Astrocyte (in vitro differentiated cells and primary cell): ENCODE data around the gene PLEKHN1. TPM values are rescaled to one million over a fixed set of nuclear protein-coding genes. Genes with fewer than 3 reads are reported as not detected.

Source experiments
- DNase-seq: peaks from one replicate; pipeline ENCODE4 v3.0.0-alpha.2; 2010; ENCODE audit warnings: low read depth
- FAIRE-seq: peaks from 2 replicates; lab custom pipeline; 2011; peaks lifted over from hg19 to GRCh38; lab: Jason Lieb, UNC
- H2AFZ ChIP-seq: 2 replicates; pipeline ENCODE4 v1.6.0; 2012; ENCODE audit warnings: low read depth, low read length, inconsistent platforms
- H3K27ac ChIP-seq: 2 replicates; pipeline ENCODE4 v1.5.1; 2011; ENCODE audit warnings: low read depth, low read length, inconsistent platforms
- H3K27me3 ChIP-seq: 2 replicates; pipeline ENCODE4 v1.6.0; 2011; ENCODE audit warnings: low read length, inconsistent platforms; ENCODE audit not compliant: insufficient read depth
- H3K36me3 ChIP-seq: 2 replicates; pipeline ENCODE4 v1.5.1; 2011; ENCODE audit warnings: low read length, inconsistent platforms; ENCODE audit not compliant: insufficient read depth
- H3K4me1 ChIP-seq: 2 replicates; pipeline ENCODE4 v1.5.1; 2011; ENCODE audit warnings: low read length, inconsistent platforms; ENCODE audit not compliant: insufficient read depth
- H3K4me2 ChIP-seq: 2 replicates; pipeline ENCODE4 v1.6.0; 2012; ENCODE audit warnings: low read length, inconsistent platforms
- H3K4me3 ChIP-seq: 2 replicates; pipeline ENCODE4 v1.5.1; 2011; ENCODE audit warnings: low read depth, mild to moderate bottlenecking, low read length, inconsistent platforms; ENCODE audit not compliant: insufficient read depth
- H3K79me2 ChIP-seq: 2 replicates; pipeline ENCODE4 v1.6.0; 2012; ENCODE audit warnings: mild to moderate bottlenecking, low read length, inconsistent platforms; ENCODE audit not compliant: insufficient read depth
- H3K9ac ChIP-seq: 2 replicates; pipeline ENCODE4 v1.6.0; 2012; ENCODE audit warnings: mild to moderate bottlenecking, low read length, inconsistent platforms
- H3K9me3 ChIP-seq: 2 replicates; pipeline ENCODE4 v1.5.1; 2012; ENCODE audit warnings: low read depth, mild to moderate bottlenecking, low read length, inconsistent platforms; ENCODE audit not compliant: insufficient read depth
- H4K20me1 ChIP-seq: 2 replicates; pipeline ENCODE4 v1.6.0; 2012; ENCODE audit warnings: low read length, inconsistent platforms; ENCODE audit not compliant: insufficient read depth
- H3K27ac Mint-ChIP-seq: one replicate; pipeline ENCODE4 v1.8.0; 2021; ENCODE audit warnings: mild to moderate bottlenecking, mixed read lengths; ENCODE audit not compliant: unreplicated experiment
- H3K27me3 Mint-ChIP-seq: one replicate; pipeline ENCODE4 v1.8.0; 2021; ENCODE audit warnings: low read depth, mixed read lengths; ENCODE audit not compliant: unreplicated experiment
- H3K36me3 Mint-ChIP-seq: one replicate; pipeline ENCODE4 v1.8.0; 2021; ENCODE audit warnings: low read depth, mixed read lengths; ENCODE audit not compliant: unreplicated experiment
- H3K4me1 Mint-ChIP-seq: one replicate; pipeline ENCODE4 v1.8.0; 2021; ENCODE audit warnings: low read depth, mixed read lengths; ENCODE audit not compliant: unreplicated experiment
- H3K4me3 Mint-ChIP-seq: one replicate; pipeline ENCODE4 v1.8.0; 2021; ENCODE audit warnings: mild to moderate bottlenecking, moderate library complexity, mixed read lengths; ENCODE audit not compliant: unreplicated experiment
- H3K9me3 Mint-ChIP-seq: one replicate; pipeline ENCODE4 v1.8.0; 2021; ENCODE audit warnings: mild to moderate bottlenecking, mixed read lengths; ENCODE audit not compliant: unreplicated experiment
- EZH2 ChIP-seq: IDR thresholded peaks from 2 replicates; pipeline ENCODE4 v1.6.1; 2012; ENCODE audit warnings: mild to moderate bottlenecking, low read length, inconsistent platforms; ENCODE audit not compliant: insufficient read depth
- total RNA-seq: library from RNA; stranded (reverse); gene quantifications from 2 replicates; pipeline ENCODE4 v1.2.1, GENCODE V29; 2021
- TF ChIP-seq, protein P1 (sequence below): IDR thresholded peaks from 2 replicates; pipeline ENCODE4 v1.5.1; 2011; ENCODE audit warnings: low read depth, mild to moderate bottlenecking, inconsistent platforms, low read length, moderate library complexity; ENCODE audit not compliant: insufficient read depth

Gene PLEKHN1
- total RNA-seq, 1 donor from 2014 or later = 2.4 TPM

DNA sequence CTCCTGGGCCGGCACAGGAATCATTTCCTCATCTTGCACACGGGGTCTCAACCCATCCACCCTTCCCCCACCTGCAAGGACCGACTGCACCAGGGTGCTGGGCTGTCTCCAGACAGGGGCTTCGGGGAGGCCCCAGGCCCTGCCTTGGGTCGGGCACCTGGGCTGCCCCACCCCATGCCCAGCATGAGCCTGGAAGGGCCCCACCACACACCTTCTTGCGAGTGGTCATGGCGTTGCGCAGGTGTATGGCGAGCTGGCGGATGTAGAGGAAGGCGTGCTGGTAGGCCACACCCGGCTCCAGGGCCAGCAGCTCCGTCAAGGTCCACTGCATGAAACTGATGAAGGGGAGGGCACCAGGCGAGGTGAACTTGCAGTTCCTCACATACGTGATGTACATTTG lies 14.1 kb upstream of the PLEKHN1 start:
- Histone ChIP-seq H3K9ac (no peak overlapping the region), H3K9me3 (no peaks in the 10 kb centered on the region), H4K20me1 (peaks cover 50% of the 10 kb centered on the region), H3K4me3 (no peak overlapping the region), H3K79me2 (peaks cover 17% of the 10 kb centered on the region), H3K36me3 (peaks cover 26% of the 10 kb centered on the region), H3K4me1 (no peaks in the 10 kb centered on the region), H2AFZ (no peak overlapping the region), H3K27ac (no peak overlapping the region), H3K27me3 (no peaks in the 10 kb centered on the region), H3K4me2 (no peak overlapping the region)
- no peaks in the 10 kb centered on the region for H3K4me1 Mint-ChIP-seq
- TF ChIP-seq, protein P1, sequence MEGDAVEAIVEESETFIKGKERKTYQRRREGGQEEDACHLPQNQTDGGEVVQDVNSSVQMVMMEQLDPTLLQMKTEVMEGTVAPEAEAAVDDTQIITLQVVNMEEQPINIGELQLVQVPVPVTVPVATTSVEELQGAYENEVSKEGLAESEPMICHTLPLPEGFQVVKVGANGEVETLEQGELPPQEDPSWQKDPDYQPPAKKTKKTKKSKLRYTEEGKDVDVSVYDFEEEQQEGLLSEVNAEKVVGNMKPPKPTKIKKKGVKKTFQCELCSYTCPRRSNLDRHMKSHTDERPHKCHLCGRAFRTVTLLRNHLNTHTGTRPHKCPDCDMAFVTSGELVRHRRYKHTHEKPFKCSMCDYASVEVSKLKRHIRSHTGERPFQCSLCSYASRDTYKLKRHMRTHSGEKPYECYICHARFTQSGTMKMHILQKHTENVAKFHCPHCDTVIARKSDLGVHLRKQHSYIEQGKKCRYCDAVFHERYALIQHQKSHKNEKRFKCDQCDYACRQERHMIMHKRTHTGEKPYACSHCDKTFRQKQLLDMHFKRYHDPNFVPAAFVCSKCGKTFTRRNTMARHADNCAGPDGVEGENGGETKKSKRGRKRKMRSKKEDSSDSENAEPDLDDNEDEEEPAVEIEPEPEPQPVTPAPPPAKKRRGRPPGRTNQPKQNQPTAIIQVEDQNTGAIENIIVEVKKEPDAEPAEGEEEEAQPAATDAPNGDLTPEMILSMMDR = no peak
- TF ChIP-seq EZH2 = no peak
- H3K4me3 Mint-ChIP-seq = no peak overlapping the region
- DNase-seq (no peak), FAIRE-seq (no peak)
- H3K27ac Mint-ChIP-seq = no peak overlapping the region
- H3K36me3 Mint-ChIP-seq = peaks cover 19% of the 10 kb centered on the region
- H3K9me3 Mint-ChIP-seq = no peaks in the 10 kb centered on the region
- peaks cover 2% of the 10 kb centered on the region for H3K27me3 Mint-ChIP-seq

DNA sequence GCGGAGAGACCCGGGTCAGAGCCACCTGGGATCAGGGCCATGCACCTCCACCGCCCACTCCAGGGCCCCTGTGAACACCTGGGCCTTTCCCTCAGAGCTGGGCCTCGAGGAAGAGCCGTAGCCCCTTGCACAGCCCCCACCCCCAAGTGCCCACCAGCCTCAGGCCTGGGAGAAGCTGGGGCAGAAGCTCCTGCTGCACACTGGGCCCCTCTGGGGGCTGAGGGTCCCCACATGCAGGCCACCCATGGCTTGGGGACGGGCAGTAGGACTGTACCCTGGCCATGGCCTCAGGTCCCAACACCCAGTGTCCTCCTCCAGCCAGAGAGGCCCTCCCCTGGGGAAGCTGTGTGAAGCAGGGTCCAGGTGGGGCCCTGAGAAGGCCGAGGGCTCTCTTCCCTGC lies 13.7 kb upstream of the PLEKHN1 start:
- Mint-ChIP-seq H3K4me1 (peaks cover 2% of the 10 kb centered on the region), H3K36me3 (peaks cover 18% of the 10 kb centered on the region), H3K4me3 (no peak overlapping the region), H3K27me3 (peaks cover 2% of the 10 kb centered on the region), H3K9me3 (no peaks in the 10 kb centered on the region), H3K27ac (no peak overlapping the region)
- peaks cover 54% of the 10 kb centered on the region for H4K20me1 ChIP-seq
- no peaks in the 10 kb centered on the region for H3K4me1 ChIP-seq
- no peak for TF ChIP-seq EZH2
- TF ChIP-seq, protein P1 = no peak
- H3K4me2 ChIP-seq = no peak overlapping the region
- H3K4me3 ChIP-seq = no peak overlapping the region
- peaks cover 21% of the 10 kb centered on the region for H3K79me2 ChIP-seq
- no peak overlapping the region for H3K27ac ChIP-seq
- no peaks in the 10 kb centered on the region for H3K9me3 ChIP-seq
- no peaks in the 10 kb centered on the region for H3K27me3 ChIP-seq
- no peak for DNase-seq
- no peak for FAIRE-seq
- H3K9ac ChIP-seq = no peak overlapping the region
- H3K36me3 ChIP-seq = peaks cover 26% of the 10 kb centered on the region
- no peak overlapping the region for H2AFZ ChIP-seq

DNA sequence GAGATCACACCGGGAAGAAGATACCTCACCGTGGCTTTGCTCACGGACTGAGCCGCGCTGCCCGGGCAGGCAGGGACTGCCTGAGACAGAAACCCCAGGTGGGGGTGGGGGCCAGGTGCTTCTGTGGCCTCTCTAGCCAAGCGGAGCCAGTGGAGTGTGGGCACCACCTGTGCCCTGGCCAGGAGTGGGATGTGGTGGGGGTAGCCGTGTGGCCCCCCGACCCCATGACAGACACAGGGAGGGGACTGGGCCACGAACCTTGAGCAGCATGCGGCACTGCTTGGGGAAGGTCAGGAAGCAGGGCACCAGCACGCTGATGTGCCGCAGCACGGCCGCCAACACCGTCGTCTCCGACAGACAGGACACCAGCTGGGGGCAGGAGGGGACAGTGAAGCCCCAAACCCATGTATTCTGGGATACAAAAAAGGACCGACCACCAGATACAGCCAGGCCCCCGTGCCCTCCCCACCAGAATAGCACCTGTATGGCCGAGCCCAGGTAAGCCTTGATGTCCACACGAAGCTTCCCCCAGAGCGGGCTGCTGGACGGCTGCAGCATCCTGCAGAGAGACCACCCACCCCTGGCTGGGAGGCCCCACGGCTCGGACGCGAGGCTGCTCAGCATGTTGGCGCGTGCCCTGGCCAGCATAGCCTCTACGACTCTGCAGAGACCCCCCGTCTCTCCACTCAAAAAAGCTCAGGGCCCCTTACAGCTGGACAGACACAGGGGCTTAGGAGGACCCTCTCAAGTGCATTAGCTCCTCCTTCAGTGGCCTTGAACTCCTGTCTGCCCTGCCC lies 12.6 kb upstream of the PLEKHN1 start:
- H3K4me1 Mint-ChIP-seq = peaks cover 7% of the 10 kb centered on the region
- H3K36me3 ChIP-seq = peaks cover 26% of the 10 kb centered on the region
- H3K4me3 Mint-ChIP-seq = no peak overlapping the region

More for the DNA sequence above, 12.6 kb upstream of the PLEKHN1 start:
- Histone ChIP-seq H3K27ac (no peak overlapping the region), H2AFZ (no peak overlapping the region), H3K27me3 (no peaks in the 10 kb centered on the region), H3K4me3 (no peak overlapping the region), H3K9me3 (no peaks in the 10 kb centered on the region), H3K4me1 (no peaks in the 10 kb centered on the region), H3K9ac (no peak overlapping the region), H4K20me1 (peaks cover 60% of the 10 kb centered on the region), H3K79me2 (peaks cover 32% of the 10 kb centered on the region), H3K4me2 (no peak overlapping the region)
- Mint-ChIP-seq H3K27ac (no peak overlapping the region), H3K27me3 (peaks cover 2% of the 10 kb centered on the region), H3K9me3 (no peaks in the 10 kb centered on the region), H3K36me3 (peaks cover 18% of the 10 kb centered on the region)
- DNase-seq (no peak), FAIRE-seq (no peak)
- TF ChIP-seq EZH2 = no peak
- TF ChIP-seq, protein P1 = no peak
